HG02852 (cell line): ENCODE results near the gene PCID2.

Experiments used
- ATAC-seq: cut with Tn5 transposase; IDR thresholded peaks from one replicate; pipeline ENCODE4 v1.9.1; 2021; ENCODE audit warnings: mild to moderate bottlenecking, moderate library complexity; ENCODE audit not compliant: unreplicated experiment

Gene PCID2

DNA sequence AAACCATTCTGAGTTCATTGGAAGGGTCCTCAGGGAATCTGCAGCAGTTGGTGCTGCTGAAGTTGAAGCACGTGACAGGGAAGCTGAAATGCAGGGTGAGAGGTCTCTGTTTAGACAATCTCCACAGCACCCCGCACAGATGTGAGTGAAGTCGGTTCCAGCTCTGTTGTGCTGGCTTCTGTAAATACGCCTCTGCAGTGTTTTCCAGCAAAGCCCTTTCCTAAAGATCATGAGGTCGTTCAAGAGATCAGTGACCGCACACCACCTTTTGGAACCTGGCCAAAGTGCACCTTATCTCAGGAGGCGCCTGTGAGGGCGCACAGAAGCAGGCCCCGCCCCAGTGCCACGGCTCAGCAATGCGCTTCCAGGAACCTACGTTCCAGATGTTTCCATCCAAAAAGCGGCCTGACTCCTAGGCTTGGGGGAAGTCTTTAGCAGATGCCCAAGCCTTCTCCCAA lies 11.7 kb upstream of the PCID2 start:
- no peak for ATAC-seq

DNA sequence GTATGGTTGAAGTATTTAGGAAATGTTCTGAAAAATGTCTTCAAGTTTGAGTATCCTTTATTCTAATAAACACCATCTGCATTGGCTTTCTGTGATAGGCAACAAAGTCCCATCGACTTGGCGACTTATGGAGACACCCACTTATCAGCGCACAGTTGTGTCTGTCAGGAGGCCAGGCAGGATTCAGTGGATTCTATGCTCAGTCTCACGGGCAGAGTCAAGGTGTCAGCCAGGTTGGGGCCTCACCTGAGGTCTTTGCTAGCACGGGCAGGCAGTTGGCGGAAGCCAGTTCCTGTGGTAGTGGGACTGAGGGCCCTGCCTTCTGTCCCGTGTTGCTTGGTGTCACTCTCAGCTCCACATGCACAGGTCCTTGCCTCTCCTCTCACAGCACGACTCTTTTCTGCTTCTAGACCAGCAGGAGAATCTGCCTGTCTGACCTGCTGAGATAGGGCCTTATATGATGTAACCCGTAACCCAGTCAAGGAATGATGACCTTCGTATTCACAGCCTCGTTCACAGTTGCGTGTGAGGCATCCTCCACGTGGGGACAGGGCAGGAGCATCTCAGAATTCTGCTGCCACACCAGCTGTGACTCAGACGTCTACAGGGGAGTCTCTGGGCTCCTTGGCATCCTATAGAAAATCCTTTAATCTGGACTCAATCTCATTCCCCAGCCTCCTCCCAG lies 10.9 kb upstream of the PCID2 start:
- ATAC-seq = no peak

DNA sequence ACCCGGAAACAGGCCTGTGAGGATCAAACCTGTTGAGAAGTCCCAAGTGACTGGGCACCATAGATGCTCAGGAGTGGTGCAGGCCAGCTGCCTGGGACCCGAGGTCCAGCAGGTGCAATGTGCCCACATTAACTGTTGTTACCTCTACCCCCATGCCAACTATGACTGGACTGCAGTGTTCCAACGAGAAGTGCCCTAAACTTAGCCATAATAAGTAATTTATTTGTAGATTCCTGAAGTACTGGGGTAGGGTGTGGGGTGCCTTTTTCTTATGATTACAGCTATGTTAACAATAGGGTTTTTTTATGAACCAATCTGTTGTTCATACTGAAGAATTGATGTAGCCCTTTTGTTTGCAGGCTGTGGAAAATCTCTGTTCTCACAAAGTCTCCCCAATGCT lies 10.1 kb upstream of the PCID2 start:
- no peak for ATAC-seq

DNA sequence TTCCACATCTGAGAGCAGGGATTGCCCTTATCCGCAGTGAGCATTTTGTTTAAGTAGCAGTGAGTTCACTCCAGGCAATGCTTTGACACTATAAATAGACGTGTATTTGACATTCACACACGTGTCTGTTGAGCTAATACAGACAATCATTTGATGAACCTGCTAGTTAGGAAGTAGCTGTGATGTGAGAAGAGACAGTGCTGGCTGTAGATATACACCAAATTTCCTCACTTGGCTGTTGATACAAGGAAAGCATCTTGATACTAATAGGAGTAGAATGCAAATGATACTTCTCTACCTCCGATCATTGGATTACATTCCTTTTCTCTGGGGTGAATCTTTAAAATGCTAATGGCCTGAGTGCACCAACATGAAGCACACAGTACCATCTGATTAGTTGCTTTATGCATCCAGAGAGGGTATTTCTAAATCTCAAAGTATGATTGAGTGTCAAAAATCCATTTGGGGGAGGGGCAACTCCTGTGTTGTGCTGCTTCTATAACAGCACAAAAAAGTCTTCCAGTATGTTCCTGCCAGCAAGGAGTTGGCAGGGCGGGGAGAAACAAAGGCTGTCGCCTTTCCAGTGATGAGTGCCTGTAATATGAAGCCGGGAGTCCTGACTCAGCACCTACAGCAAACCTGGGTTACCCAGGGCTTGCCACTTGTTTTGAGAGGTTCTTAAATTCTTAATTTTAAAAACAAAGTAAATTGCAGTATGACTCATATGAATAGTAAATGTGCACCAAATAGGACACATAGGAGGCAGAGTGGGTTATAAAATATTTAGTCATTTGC lies 8.0 kb upstream of the PCID2 start:
- ATAC-seq = no peak

DNA sequence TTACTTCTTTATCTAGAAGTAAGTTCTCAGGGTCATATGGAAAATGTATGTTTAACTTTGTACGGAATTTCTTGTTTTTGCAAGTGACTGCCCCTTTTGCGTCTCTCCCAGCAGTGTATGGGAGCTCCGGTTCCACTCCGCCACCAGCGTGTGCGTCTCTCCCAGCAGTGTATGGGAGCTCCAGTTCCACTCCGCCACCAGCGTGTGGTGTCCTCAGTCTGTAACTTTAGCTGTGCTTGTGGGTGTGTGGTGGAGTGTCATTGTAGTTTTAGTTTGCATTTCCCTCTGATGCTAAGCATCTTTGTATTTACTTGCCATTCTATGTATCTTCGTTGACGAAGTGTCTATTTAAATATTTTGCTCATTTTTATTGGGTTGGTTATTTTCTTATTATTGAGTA lies 3.3 kb upstream of the PCID2 start:
- no peak for ATAC-seq

DNA sequence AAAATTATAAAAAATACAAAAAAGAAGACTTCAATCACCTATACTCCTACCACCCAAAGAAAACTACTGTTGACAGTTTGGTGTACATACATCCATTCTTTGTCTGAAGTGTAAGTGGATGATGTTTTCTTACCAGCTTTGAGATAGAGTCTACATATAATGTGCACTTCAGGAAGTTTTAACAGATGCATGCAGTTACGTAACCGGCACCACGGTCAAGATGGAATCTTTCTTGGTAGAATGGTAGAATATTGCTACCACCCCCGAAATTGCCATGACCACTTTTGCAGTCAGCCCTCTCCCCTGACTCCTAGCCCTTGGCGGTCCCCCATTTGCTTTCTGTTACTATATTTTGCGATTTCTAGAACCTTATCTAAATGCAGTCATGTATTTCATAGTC lies 2.4 kb upstream of the PCID2 start:
- ATAC-seq = no peak

DNA sequence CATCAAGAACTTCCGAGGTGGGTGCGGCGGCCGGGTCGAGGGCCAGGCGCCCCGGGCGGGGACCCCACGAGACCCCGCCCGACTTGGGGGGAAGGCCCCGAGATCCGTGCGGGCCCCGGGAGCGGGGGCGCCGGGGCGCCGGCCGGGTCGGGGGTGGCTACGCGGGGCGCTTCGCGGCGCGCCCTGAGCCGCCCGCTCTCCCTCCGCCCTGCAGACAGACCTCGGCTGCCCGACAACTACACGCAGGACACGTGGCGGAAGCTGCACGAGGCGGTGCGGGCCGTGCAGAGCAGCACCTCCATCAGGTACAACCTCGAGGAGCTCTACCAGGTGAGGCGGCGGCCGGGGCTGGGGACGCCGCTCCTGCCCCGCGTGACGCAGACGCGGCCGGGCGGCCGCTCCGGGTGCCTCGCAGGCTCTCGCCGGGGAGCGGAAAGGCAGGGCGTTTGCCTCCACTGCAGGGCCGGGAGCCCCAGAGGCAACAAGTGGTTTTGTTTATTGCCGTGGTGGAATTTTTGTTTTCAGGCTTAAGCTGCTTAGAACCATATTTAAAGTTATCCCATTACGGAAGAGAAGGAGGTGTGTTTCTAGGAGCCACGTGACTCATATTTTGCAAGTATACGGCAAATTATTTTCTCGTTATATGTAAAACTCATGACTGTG lies 1.4 kb upstream of the PCID2 start:
- ATAC-seq = peak; percentile 35

DNA sequence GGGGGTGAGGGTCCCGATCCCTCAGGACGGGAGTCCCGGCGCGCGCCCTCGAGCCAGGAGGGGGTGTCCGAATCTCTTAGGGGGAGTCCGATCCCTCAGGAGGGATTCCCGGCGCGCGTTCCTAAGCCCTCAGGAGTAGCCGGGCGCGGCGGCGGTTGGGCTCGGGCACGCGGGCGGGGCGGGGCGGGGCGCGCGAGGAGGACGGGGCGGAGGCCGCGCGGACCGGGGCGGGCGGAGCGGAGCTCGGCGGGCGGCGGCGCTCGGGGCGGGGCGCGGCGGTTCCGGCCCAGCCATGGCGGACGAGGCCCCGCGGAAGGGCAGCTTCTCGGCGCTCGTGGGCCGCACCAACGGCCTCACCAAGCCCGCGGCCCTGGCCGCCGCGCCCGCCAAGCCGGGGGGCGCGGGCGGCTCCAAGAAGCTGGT lies 878 bp upstream of the PCID2 start, which contains the start of gene CUL4A:
TSS of gene CUL4A (plus strand) at position 278 of the 423 bp plus-strand sequence. CDS start at position 293, 15 bp downstream.
- ATAC-seq = peak; percentile 48

DNA sequence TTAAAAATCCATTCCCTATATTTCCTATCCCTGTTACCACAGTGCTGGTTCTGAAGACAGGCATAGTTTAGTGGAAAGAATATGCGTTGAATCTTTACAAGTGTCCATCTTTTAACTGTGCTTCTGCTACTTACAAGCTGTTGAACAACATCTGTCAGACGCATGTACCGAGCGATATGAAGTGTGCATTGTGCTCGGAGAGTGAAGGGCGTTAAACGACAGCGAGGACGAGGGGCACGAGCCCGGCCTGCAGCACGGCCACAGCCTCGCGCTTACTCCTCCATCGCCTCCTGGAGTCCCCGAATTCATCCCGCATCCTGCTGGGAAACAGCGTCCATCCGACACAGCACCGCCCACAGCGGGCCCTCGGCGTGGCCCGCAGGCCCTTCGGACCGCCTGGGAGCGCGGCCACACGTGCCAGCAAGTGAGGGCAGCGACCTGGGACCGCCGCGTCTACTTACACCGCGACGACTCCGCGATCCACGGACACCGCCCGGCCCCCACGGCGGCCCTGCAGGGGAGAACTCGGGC lies 514 bp downstream of the PCID2 start:
- peak; percentile 6 for ATAC-seq

DNA sequence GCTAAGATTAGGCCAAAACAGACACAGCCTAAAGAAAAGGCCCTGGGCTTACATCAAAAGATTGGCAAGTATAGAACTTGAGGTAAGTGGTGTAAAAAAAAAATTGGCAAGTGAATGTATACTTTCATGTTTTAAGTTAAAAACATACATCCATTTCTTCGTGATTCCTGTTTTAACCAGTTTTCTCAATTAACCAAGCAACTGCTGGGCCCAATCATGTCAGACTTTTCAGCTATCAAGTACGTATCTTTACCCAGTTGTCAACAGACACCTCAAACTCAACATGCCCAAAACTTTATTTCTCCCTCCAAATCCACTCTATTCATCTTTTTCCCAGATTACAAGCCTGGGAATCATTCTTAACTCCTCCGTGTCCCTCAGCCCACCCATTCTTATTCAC lies 1.0 kb downstream of the PCID2 start:
- no peak for ATAC-seq

DNA sequence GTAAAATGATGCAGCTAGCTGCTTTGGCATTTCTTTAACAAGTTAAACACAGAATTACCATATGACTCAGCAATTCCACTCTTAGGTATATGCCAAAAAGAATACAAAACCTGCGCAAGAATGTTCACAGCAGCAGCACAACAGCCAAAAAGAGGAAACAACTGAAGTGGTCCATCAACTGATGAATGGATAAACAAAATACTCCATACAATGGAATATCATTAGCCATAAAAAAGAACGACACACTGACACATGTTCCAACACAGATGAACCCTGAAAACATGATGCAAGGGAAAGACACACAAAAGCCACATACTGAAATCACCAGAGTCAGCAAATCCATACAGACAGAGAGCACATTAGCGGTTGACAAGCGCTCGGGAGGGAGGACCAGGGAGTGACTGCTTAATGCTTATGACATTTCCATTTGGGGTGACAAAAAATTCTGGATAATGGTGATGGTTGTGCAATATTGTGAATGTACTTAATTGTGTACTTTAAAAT lies 3.0 kb downstream of the PCID2 start:
- ATAC-seq = no peak

DNA sequence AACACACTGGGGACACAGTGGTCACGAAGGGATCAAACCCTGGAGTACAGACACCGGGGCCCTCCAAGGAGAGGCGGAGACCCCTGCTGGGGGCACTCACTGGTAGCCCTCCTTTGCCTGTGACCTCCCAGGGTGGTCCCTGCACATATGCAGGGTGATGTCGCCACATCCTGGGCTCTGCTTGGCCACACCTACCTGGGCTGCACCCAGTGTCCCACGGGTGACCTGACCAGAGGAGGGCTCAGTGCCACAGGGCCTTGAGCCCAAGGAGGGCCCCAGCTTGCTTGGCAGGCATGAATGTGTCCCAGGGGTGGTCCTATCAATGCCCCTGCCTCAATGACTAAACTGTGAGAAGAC lies 4.1 kb downstream of the PCID2 start:
- no peak for ATAC-seq

DNA sequence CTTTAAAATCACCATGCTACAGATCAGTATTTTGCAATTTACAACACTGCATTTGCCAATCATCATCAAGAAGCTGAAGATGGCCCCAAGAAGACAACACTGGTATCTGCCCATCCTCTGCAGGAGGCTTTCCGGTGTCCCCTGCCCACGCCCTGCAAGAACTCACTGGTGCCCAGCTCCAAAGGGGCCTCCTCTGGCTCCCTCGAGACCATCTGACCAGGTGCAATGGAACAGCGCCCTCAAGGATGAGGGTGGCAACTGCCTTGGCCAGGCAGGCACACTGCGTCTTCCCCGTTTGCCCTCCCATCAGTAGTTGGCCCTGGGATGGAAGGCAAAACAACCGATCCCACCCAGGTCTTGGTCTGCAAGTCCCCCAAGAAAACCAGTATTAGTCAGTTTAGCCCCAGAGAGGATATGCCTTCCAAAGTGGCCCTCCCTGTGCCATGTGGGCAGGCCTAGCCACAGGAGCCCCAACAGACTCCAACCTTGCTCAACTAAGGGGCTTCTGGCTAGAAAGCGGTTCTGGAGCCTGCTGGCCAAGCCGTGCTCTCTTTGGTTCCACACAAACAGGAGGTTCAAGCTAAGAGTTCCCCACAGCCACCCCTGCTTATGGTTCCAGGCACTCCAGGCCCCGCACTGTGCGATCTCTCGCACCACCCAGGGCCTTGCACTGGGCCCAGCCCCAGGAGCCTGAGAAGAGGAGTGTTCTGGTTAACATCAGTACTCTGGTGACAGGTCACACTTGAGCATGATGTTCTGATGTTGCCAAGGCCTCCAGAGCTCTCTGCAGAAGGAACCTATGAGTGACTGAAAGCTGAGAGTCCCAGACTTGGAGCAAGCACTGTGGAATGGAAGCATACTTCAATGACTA lies 4.7 kb downstream of the PCID2 start:
- ATAC-seq = no peak

DNA sequence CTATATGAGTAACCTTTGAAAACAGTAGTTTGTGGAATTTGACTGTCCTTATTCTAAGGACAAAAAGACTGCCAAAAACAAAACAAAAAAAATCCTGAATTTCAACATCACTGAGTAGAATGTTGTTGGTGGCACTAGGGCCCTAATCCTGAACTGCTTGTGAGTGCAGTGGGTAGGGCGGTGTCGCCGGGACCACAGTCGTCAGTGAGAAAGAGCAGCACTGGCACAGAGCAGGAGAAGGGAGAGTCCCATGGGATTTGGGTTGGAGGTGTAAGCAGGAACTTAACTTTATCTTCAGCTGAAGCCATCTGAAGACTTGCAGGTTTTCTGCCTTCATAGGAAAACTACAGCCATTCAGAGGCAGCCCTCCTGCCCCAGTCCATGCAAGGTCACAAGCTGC lies 5.6 kb downstream of the PCID2 start:
- ATAC-seq = no peak

DNA sequence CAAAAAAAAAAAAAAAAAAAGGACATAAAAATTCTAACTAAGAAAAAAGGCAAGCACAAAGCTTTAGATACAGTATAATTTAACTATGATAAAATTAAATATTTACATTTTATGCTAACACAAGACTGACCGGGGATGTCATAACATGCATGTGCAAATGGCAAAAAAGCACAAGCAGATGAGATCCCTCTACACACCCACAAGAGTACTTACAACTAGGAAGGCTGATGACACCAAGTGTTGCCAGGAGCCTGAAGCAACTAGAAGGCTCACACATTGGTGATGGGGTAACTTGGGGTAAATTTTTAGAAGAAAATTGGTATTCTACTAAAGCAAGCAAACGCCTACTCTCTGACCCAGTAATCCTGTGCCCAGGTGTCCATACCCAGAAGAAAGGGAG lies 6.7 kb downstream of the PCID2 start:
- no peak for ATAC-seq

DNA sequence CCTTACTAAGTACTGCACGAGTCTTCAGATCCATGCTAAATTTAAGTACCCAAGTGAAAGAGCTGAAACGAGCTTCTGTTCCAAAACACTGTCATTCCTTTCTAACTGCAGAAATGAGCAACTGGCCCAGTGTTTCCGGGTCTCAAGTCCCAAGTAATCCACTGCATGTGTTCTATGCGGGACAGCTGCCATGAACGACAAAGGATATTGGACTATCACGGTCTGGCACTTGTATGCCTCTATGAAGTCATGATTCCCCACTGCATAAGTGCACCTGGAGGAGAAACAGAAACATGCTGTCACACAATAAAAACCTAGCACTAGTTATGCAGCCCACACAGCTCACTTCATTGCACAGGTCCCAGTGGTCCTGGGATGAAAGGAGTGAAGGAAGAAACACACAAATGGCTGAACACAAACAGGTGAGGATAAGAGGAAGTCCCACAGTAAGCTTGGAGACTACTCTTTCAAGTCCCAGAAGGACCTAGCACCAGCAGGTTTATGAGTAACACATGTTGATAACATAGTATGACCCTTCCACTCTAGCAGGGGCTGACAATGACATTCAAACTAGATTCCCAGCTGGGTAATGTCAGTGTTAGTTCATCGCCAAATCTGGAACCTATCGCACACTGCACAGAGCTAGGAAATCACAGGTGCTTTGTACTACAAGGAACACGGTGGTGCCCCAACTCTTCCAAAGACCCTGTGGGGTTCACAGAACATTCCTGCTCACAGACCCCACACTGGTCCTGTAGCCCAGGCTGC lies 11.3 kb downstream of the PCID2 start:
- ATAC-seq = no peak

DNA sequence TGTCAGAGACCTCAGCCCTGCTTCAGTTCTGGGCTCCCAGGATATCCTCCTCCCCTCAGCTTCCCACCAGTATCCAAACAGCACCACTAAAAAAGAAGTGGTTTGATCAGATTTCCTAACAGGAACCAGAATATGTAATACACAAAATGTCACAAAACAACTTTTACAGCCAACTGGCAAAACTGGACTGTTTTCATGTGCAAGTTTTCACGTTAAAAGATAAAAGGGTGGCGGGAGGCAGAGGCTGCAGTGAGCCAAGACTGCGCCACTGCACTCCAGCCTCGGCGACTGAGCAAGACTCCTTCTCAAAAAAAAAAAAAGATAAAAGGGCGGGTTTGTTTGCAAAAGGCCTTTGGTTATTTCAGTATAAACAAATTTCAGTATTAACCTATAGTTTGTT lies 13.1 kb downstream of the PCID2 start:
- no peak for ATAC-seq

DNA sequence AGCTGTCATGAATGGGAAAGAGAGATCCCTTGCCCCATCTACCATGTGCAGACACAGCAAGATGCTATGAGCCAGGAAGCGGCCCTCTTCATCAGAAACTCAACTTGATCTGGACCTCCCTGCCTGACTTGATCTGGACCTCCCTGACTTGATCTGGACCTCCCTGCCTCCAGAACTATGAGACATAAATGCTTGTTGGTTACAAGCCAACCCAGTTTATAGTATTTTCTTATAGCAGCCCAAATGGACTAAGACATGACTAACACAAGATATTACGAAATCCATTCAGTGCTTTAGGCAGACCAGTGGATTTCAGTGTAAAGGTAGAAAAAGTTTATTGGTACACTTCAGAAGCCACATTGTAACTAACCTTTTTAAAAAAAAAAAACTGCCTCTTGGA lies 15.6 kb downstream of the PCID2 start:
- no peak for ATAC-seq

DNA sequence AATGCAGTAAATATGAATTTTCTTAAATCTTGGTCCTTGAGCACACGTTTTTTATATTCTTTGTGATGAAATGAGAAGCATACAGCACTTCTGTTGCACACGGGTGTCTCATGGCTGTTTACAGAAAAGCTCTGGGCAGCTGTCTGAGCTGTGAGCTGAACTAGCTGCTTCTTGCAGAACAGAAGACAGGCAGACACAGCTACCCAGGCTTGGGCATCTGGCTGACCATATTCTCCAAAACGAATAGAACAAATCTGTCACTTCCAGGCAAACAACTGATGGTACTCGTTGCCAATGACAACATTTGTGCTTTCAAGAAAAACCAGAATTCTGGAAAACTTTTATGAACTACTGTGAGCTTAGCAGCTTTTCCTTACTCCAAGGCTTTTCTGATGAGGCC lies 16.2 kb downstream of the PCID2 start:
- ATAC-seq = no peak

DNA sequence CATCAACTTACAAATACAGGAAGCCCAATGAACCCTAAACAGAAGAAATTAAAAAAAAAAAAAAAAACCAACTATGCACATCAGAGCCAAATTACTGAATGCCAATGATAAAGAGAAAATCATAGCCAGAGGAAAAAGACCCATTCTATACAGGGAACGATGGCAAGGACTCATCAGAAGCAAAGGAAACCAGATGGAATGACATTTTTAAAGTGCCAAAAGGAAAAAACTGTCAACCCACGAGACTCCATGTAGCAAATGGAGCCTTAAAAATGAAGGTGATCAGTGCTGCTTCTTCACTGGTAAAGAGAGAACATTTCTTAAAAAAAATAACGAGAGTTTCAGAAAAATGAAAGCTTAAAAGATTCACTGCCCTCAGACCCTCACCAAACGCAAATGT lies 18.3 kb downstream of the PCID2 start:
- ATAC-seq = no peak
